ENCODE data around the gene CAMTA1. TPM values are rescaled to one million over a fixed set of nuclear protein-coding genes. Genes with fewer than 3 reads are reported as not detected.
"Not testable (repeated sequence)": the region's sequence is repeated elsewhere in the genome, so short reads cannot be mapped to it uniquely, and the experiment has no call there.

CAMTA1 gene
- total RNA-seq, 1 experiment from 2014 or later, result 50.3 TPM

GRCh38 chr1:6834366-6834765 lies 49.1 kb downstream of the CAMTA1 start:
- H3K4me1 Mint-ChIP-seq (ENCODE audit: low read depth, unreplicated experiment), result no peaks in the 10 kb centered on the region
- peaks cover 5% of the 10 kb centered on the region for H3K36me3 Mint-ChIP-seq (ENCODE audit: insufficient read depth, unreplicated experiment)
- no peak overlapping the region for H3K4me3 Mint-ChIP-seq (ENCODE audit: low read depth, unreplicated experiment)
- H3K27me3 Mint-ChIP-seq (ENCODE audit: unreplicated experiment), result no peaks in the 10 kb centered on the region
- intact Hi-C loops (cut with micrococcal nuclease; ENCODE audit: unreplicated experiment), result no loop called here
- no peak for TF ChIP-seq CTCF (IDR thresholded peaks at IDR 0.05; ENCODE audit: unreplicated experiment)
- no peak overlapping the region for H3K27ac Mint-ChIP-seq (ENCODE audit: unreplicated experiment)
- no TSS peak for BruUV-seq (replicated peaks)
- H3K9me3 Mint-ChIP-seq (ENCODE audit: low read depth, unreplicated experiment), result no peaks in the 10 kb centered on the region
- CTCF ChIA-PET, result no interaction called here
- DNase-seq, result no peak

- Mint-ChIP-seq H3K4me3 (ENCODE audit: low read depth, unreplicated experiment) (no peak overlapping the region), H3K9me3 (ENCODE audit: low read depth, unreplicated experiment) (no peaks in the 10 kb centered on the region), H3K27me3 (ENCODE audit: unreplicated experiment) (no peaks in the 10 kb centered on the region), H3K36me3 (ENCODE audit: insufficient read depth, unreplicated experiment) (peaks cover 12% of the 10 kb centered on the region), H3K27ac (ENCODE audit: unreplicated experiment) (no peak overlapping the region), H3K4me1 (ENCODE audit: low read depth, unreplicated experiment) (no peaks in the 10 kb centered on the region)
- BruUV-seq (replicated peaks), result no TSS peak
- CTCF ChIA-PET, result no interaction called here
- intact Hi-C loops (cut with micrococcal nuclease; ENCODE audit: unreplicated experiment), result no loop called here
- TF ChIP-seq CTCF (IDR thresholded peaks at IDR 0.05; ENCODE audit: unreplicated experiment), result no peak
- no peak for DNase-seq
Measured at GRCh38 chr1:6835139-6835538, 49.9 kb downstream of the CAMTA1 start.

GRCh38 chr1:6842301-6842700 lies 57.0 kb downstream of the CAMTA1 start:
- no peaks in the 10 kb centered on the region for H3K27me3 Mint-ChIP-seq (ENCODE audit: unreplicated experiment)
- no peaks in the 10 kb centered on the region for H3K9me3 Mint-ChIP-seq (ENCODE audit: low read depth, unreplicated experiment)
- no TSS peak for BruUV-seq (replicated peaks)
- no peak overlapping the region for H3K4me3 Mint-ChIP-seq (ENCODE audit: low read depth, unreplicated experiment)
- intact Hi-C loops (cut with micrococcal nuclease; ENCODE audit: unreplicated experiment), result no loop called here
- peaks cover 7% of the 10 kb centered on the region for H3K36me3 Mint-ChIP-seq (ENCODE audit: insufficient read depth, unreplicated experiment)
- H3K27ac Mint-ChIP-seq (ENCODE audit: unreplicated experiment), result no peak overlapping the region
- TF ChIP-seq CTCF (IDR thresholded peaks at IDR 0.05; ENCODE audit: unreplicated experiment), result no peak
- H3K4me1 Mint-ChIP-seq (ENCODE audit: low read depth, unreplicated experiment), result no peaks in the 10 kb centered on the region
- CTCF ChIA-PET, result no interaction called here
- DNase-seq, result no peak

GRCh38 chr1:6845786-6846185 lies 60.5 kb downstream of the CAMTA1 start:
- H3K4me3 Mint-ChIP-seq (ENCODE audit: low read depth, unreplicated experiment); H3K27me3 Mint-ChIP-seq (ENCODE audit: unreplicated experiment); CTCF ChIA-PET; BruUV-seq (replicated peaks); H3K4me1 Mint-ChIP-seq (ENCODE audit: low read depth, unreplicated experiment); DNase-seq; H3K36me3 Mint-ChIP-seq (ENCODE audit: insufficient read depth, unreplicated experiment); intact Hi-C loops (cut with micrococcal nuclease; ENCODE audit: unreplicated experiment); H3K27ac Mint-ChIP-seq (ENCODE audit: unreplicated experiment); H3K9me3 Mint-ChIP-seq (ENCODE audit: low read depth, unreplicated experiment): not testable (repeated sequence)

GRCh38 chr1:6848816-6849215 lies 63.6 kb downstream of the CAMTA1 start:
- no peaks in the 10 kb centered on the region for H3K4me1 Mint-ChIP-seq (ENCODE audit: low read depth, unreplicated experiment)
- BruUV-seq (replicated peaks), result no TSS peak
- H3K27ac Mint-ChIP-seq (ENCODE audit: unreplicated experiment), result no peak overlapping the region
- CTCF ChIA-PET, result no interaction called here
- H3K36me3 Mint-ChIP-seq (ENCODE audit: insufficient read depth, unreplicated experiment), result no peaks in the 10 kb centered on the region
- DNase-seq, result no peak
- no peaks in the 10 kb centered on the region for H3K27me3 Mint-ChIP-seq (ENCODE audit: unreplicated experiment)
- H3K9me3 Mint-ChIP-seq (ENCODE audit: low read depth, unreplicated experiment), result no peaks in the 10 kb centered on the region
- intact Hi-C loops (cut with micrococcal nuclease; ENCODE audit: unreplicated experiment), result no loop called here
- TF ChIP-seq CTCF (IDR thresholded peaks at IDR 0.05; ENCODE audit: unreplicated experiment), result no peak
- H3K4me3 Mint-ChIP-seq (ENCODE audit: low read depth, unreplicated experiment), result no peak overlapping the region
